Stimulated activated CD8-positive, alpha-beta memory T cell treated with anti-CD3 and anti-CD28 coated beads, Interleukin-2, amount 100 ng/mL, for 48 hours (primary cell): ENCODE results near the gene UNK.

Experiments
- DNase-seq, 2 donors: peaks; one replicate each; pipeline ENCODE4 v3.0.0-alpha.2; 2020; ENCODE audit warnings: low read depth in 2 of 2

UNK gene

DNA sequence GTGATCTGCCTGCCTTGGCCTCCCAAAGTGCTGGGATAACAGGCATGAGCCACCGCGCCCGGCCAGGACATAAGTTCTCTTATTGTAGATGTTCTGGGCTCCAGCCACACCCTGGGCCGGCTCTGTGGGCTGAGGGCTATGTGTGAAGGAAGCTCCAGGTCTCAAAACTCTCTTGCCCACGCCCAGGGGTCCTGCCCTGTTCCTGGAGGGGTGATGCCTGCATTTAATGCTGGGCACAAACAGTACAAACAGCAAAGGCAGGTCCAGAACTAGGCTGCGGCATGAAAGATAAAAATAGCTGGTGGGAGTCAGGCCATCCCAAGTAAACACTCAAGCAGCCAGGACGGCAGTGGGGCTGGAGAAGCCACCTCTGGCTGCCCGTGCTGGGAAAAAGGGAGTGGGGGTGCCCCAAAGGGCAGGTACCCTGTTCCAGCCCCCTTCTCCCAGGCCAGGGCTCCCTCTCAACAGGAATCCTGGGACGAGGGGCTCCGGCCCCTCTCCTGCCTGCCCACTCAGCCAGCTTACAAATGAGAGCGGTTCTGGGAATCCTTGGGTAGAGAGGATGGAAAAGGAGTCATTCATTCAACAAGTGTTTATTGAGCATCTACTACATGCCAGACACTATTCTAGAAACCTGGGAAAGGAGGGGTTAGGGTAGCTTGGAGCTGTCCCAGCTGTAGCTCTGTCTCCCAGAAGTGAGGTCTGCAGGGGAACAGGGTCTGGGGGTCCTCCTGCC is 89.1 kb downstream of the UNK start:
- no peak for DNase-seq

DNA sequence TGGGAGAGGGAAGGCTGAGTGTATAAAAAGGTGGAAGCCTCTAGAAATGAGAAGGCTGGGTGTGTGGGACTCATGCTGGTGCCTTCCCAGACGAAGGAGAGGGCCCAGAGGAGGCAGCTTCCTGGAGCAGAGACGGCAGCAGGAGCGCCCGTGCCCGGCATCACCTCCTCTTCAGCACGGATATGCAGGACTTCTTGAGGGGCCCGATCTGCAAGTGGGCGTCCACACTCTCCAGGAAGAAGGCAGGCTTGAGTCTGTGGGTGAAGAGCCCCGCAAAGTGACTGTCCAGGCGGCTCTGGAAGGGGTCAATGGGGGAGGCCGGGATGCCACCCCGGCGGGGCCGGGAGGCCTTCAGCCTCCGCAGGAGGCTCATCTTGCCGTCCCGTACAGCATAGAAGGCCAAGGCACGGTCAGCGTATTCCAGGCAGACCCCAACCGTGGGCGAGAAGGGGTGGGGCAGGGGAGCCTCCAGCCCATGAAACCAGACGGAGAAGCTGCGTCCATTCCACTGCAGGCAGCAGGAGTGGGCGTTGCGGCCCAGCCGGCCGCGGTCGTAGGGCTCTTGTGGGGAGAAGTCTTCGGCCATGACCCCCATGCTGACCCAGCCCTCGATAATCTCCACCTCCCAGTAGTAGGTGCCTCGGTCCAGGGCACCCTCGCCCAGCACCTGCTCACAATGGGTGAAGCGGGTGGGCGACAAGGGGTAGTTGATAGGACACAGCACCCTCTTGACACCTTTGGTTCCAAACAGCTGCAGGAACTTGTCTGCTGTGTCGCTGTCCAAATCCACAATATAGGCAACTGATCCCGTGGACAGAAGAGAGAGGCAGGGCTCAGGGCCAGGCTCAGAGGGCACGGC is 89.9 kb downstream of the UNK start:
- no peak for DNase-seq
